Liver (tissue), 3 donors: Measurements from ENCODE around the gene POLL.

ENCODE experiments used
- CTCF ChIP-seq: fragments of 150-350 bp; IDR thresholded peaks from 2 replicates; pipeline ENCODE4 v1.5.1; 2017; ENCODE audit warnings: improper control_type of control experiment, low read depth, low read length; ENCODE audit not compliant: missing input control
- FOXA1 ChIP-seq: IDR thresholded peaks from 2 replicates; pipeline ENCODE4 v1.6.1; 2016; ENCODE audit warnings: antibody characterized with exemption
- GABPA ChIP-seq, 2 donors: IDR thresholded peaks in 1 of 2; conservative IDR thresholded peaks in 1 of 2; 2 replicates each; pipeline ENCODE4 v1.6.1; 2016; ENCODE audit warnings: antibody characterized with exemption in 2 of 2, mild to moderate bottlenecking in 1 of 2, moderate library complexity in 1 of 2
- HNF4G ChIP-seq: IDR thresholded peaks from 2 replicates; pipeline ENCODE4 v1.6.1; 2016; ENCODE audit warnings: antibody characterized with exemption
- JUND ChIP-seq, 2 donors: IDR thresholded peaks; 2 replicates each; pipeline ENCODE4 v1.6.1; 2016; ENCODE audit warnings: antibody characterized with exemption in 2 of 2
- NR2F2 ChIP-seq: IDR thresholded peaks from 2 replicates; pipeline ENCODE4 v1.6.1; 2016; ENCODE audit warnings: antibody characterized with exemption
- SP1 ChIP-seq: IDR thresholded peaks from 2 replicates; pipeline ENCODE4 v1.6.1; 2018; ENCODE audit warnings: antibody characterized with exemption, mild to moderate bottlenecking
- YY1 ChIP-seq: IDR thresholded peaks from 2 replicates; pipeline ENCODE4 v1.6.1; 2016; ENCODE audit warnings: antibody characterized with exemption, mild to moderate bottlenecking
- ZBTB33 ChIP-seq: IDR thresholded peaks from 2 replicates; pipeline ENCODE4 v1.6.1; 2016; ENCODE audit warnings: antibody characterized with exemption
- TF ChIP-seq, protein P1 (sequence below): IDR thresholded peaks from 2 replicates; pipeline ENCODE4 v1.6.1; 2016; ENCODE audit warnings: antibody characterized with exemption, mild to moderate bottlenecking
- TF ChIP-seq, protein P2 (sequence below): IDR thresholded peaks from 2 replicates; pipeline ENCODE4 v1.6.1; 2016; ENCODE audit warnings: antibody characterized with exemption
- TF ChIP-seq, protein P3 (sequence below): IDR thresholded peaks from 2 replicates; pipeline ENCODE4 v1.6.1; 2016; ENCODE audit warnings: antibody characterized with exemption
- donor health status: healthy.
- donor health status: healthy.

DNA sequence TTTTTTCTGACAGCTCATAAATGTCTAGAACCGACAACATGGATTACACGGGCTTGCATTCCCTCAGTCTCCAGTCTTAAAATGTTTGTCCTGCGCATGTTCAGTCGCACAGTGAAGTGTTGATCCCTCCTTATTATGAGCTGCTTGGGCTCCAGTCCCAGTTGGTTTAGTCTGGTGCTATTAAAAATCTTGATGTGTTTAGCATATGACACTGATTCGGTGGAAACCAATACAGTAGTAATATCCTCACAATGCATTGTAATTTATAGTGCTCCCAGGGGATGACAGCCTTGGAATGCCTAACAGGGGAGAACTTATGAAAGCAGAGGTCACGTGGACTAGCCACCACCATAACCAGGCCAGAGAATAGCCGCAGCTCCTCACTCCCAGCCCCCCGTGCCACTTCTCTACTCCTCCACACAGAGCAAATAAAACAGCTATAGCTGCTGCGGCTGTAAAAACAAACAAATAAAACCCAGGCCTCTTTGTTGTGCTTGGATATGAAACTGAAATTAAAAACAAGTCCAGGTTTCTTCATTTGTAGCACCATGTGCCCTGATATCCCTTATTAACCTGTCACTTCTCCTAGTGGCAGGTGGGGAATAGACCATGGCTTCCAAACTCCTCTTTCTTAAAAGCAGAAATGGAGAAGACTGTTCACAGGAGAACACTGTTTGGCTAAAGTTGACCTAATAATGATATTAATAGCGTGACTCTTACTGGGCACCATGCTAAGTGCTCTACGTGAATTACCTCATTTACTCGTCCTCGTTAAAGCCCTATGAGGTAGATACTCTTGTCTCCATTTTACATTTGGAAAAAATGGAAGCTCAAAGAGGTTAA is 7.8 kb upstream of the POLL start:
- TF ChIP-seq, protein P1, sequence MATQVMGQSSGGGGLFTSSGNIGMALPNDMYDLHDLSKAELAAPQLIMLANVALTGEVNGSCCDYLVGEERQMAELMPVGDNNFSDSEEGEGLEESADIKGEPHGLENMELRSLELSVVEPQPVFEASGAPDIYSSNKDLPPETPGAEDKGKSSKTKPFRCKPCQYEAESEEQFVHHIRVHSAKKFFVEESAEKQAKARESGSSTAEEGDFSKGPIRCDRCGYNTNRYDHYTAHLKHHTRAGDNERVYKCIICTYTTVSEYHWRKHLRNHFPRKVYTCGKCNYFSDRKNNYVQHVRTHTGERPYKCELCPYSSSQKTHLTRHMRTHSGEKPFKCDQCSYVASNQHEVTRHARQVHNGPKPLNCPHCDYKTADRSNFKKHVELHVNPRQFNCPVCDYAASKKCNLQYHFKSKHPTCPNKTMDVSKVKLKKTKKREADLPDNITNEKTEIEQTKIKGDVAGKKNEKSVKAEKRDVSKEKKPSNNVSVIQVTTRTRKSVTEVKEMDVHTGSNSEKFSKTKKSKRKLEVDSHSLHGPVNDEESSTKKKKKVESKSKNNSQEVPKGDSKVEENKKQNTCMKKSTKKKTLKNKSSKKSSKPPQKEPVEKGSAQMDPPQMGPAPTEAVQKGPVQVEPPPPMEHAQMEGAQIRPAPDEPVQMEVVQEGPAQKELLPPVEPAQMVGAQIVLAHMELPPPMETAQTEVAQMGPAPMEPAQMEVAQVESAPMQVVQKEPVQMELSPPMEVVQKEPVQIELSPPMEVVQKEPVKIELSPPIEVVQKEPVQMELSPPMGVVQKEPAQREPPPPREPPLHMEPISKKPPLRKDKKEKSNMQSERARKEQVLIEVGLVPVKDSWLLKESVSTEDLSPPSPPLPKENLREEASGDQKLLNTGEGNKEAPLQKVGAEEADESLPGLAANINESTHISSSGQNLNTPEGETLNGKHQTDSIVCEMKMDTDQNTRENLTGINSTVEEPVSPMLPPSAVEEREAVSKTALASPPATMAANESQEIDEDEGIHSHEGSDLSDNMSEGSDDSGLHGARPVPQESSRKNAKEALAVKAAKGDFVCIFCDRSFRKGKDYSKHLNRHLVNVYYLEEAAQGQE, result no peak
- TF ChIP-seq CTCF (no peak), SP1 (no peak), GABPA (IDR thresholded peaks at IDR 0.05 in 1 of 2, conservative IDR thresholded peaks at IDR 0.05 in 1 of 2) (no peak), HNF4G (no peak), JUND (IDR thresholded peaks at IDR 0.05) (no peak), YY1 (no peak), FOXA1 (no peak), ZBTB33 (no peak), NR2F2 (no peak)
- TF ChIP-seq, protein P2, sequence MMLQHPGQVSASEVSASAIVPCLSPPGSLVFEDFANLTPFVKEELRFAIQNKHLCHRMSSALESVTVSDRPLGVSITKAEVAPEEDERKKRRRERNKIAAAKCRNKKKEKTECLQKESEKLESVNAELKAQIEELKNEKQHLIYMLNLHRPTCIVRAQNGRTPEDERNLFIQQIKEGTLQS, result no peak
- TF ChIP-seq, protein P3, sequence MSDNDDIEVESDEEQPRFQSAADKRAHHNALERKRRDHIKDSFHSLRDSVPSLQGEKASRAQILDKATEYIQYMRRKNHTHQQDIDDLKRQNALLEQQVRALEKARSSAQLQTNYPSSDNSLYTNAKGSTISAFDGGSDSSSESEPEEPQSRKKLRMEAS, result no peak
